WI38 (cell line): ENCODE results near the gene SLAMF7.
A peak's percentile ranks its signal among the peaks of the same experiment; 100 is the strongest.
"Not testable (repeated sequence)": the region's sequence is repeated elsewhere in the genome, so short reads cannot be mapped to it uniquely, and the experiment has no call there.

Experiments used
- H3K4me3 ChIP-seq: 2 replicates; pipeline ENCODE4 v1.5.1; 2011; ENCODE audit warnings: low read depth, mild to moderate bottlenecking, control low read depth, low read length
- CTCF ChIP-seq: IDR thresholded peaks from 2 replicates; pipeline ENCODE4 v1.5.1; 2012; ENCODE audit warnings: low read depth, mild to moderate bottlenecking, control low read depth, low read length

SLAMF7 gene

GRCh38 chr1:160779626-160780397, 40.8 kb downstream of the SLAMF7 start:
- TF ChIP-seq CTCF: peak; percentile 14; the same call in 1 of the 2 replicates
- H3K4me3 ChIP-seq: no peak overlapping the region

GRCh38 chr1:160780398-160780755, 41.3 kb downstream of the SLAMF7 start:
- TF ChIP-seq CTCF: no peak
- no peak overlapping the region for H3K4me3 ChIP-seq

- H3K4me3 ChIP-seq: no peak overlapping the region
Observed at GRCh38 chr1:160781186-160781766, 42.2 kb downstream of the SLAMF7 start.

GRCh38 chr1:160781914-160782689, 43.1 kb downstream of the SLAMF7 start:
- no peak for TF ChIP-seq CTCF
- no peak overlapping the region for H3K4me3 ChIP-seq

More at GRCh38 chr1:160781186-160781766, 42.2 kb downstream of the SLAMF7 start:
- TF ChIP-seq CTCF: no peak

GRCh38 chr1:160782988-160783765, 44.1 kb downstream of the SLAMF7 start:
- not testable (repeated sequence) for H3K4me3 ChIP-seq

GRCh38 chr1:160789051-160789701, 50.1 kb downstream of the SLAMF7 start:
- H3K4me3 ChIP-seq: no peak overlapping the region
- TF ChIP-seq CTCF: no peak
